GM12878 (cell line): Measurements from ENCODE around the gene GRIN2C.

ENCODE experiments used
- ATF7 ChIP-seq: fragments of 450-650 bp; IDR thresholded peaks from 2 replicates; pipeline ENCODE4 v1.6.1; 2016; ENCODE audit warnings: low read depth, mild to moderate bottlenecking
- CEBPB ChIP-seq, 2 experiments: fragments of 150-350 bp in 1 of 2; IDR thresholded peaks; 2 replicates each; pipeline ENCODE4 v1.6.1; 2012 to 2014; ENCODE audit warnings: low read depth in 2 of 2, low read length in 2 of 2, borderline replicate concordance in 1 of 2, inconsistent platforms in 1 of 2
- CTCF ChIP-seq, 3 experiments: IDR thresholded peaks in 2 of 3; conservative IDR thresholded peaks in 1 of 3; 2 replicates each; pipeline ENCODE4 v1.5.1; 2011; ENCODE audit warnings: low read depth in 3 of 3, low read length in 3 of 3, mild to moderate bottlenecking in 3 of 3, control low read depth in 2 of 3, moderate library complexity in 2 of 3, inconsistent platforms in 1 of 3, mixed read lengths in 1 of 3; ENCODE audit not compliant: control insufficient read depth in 2 of 3, insufficient read depth in 1 of 3; ENCODE audit errors: extremely low read depth in 1 of 3
- CUX1 ChIP-seq: IDR thresholded peaks from 2 replicates; pipeline ENCODE4 v1.6.1; 2012; ENCODE audit warnings: improper control_type of control experiment, low read depth, low read length; ENCODE audit not compliant: insufficient replicate concordance
- EZH2 ChIP-seq: IDR thresholded peaks from 2 replicates; pipeline ENCODE4 v1.6.1; 2012; ENCODE audit warnings: low read depth, mild to moderate bottlenecking, control low read depth, inconsistent platforms, low read length, borderline replicate concordance; ENCODE audit not compliant: control insufficient read depth
- HDAC2 ChIP-seq: fragments of 200-600 bp; sonication (generic); IDR thresholded peaks from 2 replicates; pipeline ENCODE4 v1.6.1; 2017
- MTA3 ChIP-seq: IDR thresholded peaks from 2 replicates; pipeline ENCODE4 v1.6.1; 2012; ENCODE audit warnings: low read length, inconsistent platforms, borderline replicate concordance
- NFIC ChIP-seq: IDR thresholded peaks from 2 replicates; pipeline ENCODE4 v1.6.1; 2012; ENCODE audit warnings: low read depth, mild to moderate bottlenecking, inconsistent platforms, low read length, moderate library complexity
- NFYB ChIP-seq: IDR thresholded peaks from 2 replicates; pipeline ENCODE4 v1.6.1; 2011; ENCODE audit warnings: low read depth, mild to moderate bottlenecking, low read length, improper control_type of control experiment, moderate library complexity; ENCODE audit not compliant: insufficient read depth
- PRDM15 ChIP-seq: fragments of 450-650 bp; formaldehyde crosslinking; IDR thresholded peaks from 2 replicates; pipeline ENCODE4 v1.4.0; 2020; ENCODE audit warnings: mild to moderate bottlenecking, moderate library complexity

- TF ChIP-seq EZH2 (no peak), CTCF (IDR thresholded peaks at IDR 0.05 in 2 of 3, conservative IDR thresholded peaks at IDR 0.05 in 1 of 3; ENCODE audit: control insufficient read depth in 2 of 3, extremely low read depth in 1 of 3, insufficient read depth in 1 of 3, low read depth in 3 of 3, low read length in 3 of 3) (no peak), PRDM15 (no peak), ATF7 (no peak), CEBPB (IDR thresholded peaks at IDR 0.05; ENCODE audit: borderline replicate concordance in 1 of 2, low read depth in 2 of 2, low read length in 2 of 2) (no peak), HDAC2 (no peak), CUX1 (no peak), NFYB (no peak), NFIC (no peak), MTA3 (no peak)
Observed at GRCh38 chr17:74804683-74805082, 55.0 kb downstream of the GRIN2C start.
